GM10266 (cell line): ENCODE results near the gene AUP1.

Experiments
- DNase-seq: peaks from one replicate; pipeline ENCODE4 v3.0.0; 2012; ENCODE audit errors: extremely low spot score
- CTCF ChIP-seq: IDR thresholded peaks from 2 replicates; pipeline ENCODE4 v1.5.1; 2012; ENCODE audit warnings: mild to moderate bottlenecking, low read depth; ENCODE audit not compliant: control insufficient read depth, insufficient read depth; ENCODE audit errors: missing control alignments

The AUP1 gene

GRCh38 chr2:74526649-74527230 is 2.8 kb downstream of the AUP1 start:
- TF ChIP-seq CTCF = no peak
- no peak for DNase-seq

GRCh38 chr2:74525717-74526648 is 3.5 kb downstream of the AUP1 start, which contains the start of gene DQX1:
Gene DQX1, minus strand, starts transcription at chr2:74526231. Its CDS starts 502 bp downstream, at chr2:74525729.
- DNase-seq = peak; percentile 69
- no peak for TF ChIP-seq CTCF

- no peak for DNase-seq
- TF ChIP-seq CTCF = no peak
Observed at GRCh38 chr2:74524955-74525716, 4.4 kb downstream of the AUP1 start.

- no peak for DNase-seq
- no peak for TF ChIP-seq CTCF
Observed at GRCh38 chr2:74524005-74524404, 5.5 kb downstream of the AUP1 start.

GRCh38 chr2:74522516-74522915 is 7.0 kb downstream of the AUP1 start:
- DNase-seq = no peak

GRCh38 chr2:74516650-74517049 is 12.9 kb downstream of the AUP1 start:
- TF ChIP-seq CTCF = no peak
- no peak for DNase-seq

More at GRCh38 chr2:74522516-74522915, 7.0 kb downstream of the AUP1 start:
- no peak for TF ChIP-seq CTCF
